ENCODE data around the gene TNNC1. TPM values are rescaled to one million over a fixed set of nuclear protein-coding genes. Genes with fewer than 3 reads are reported as not detected.
A peak's percentile ranks its signal among the peaks of the same experiment; 100 is the strongest.

TNNC1 gene
- total and polyA plus RNA-seq, 8 donors, result 16.7 to 117 (median 33.9) TPM

- Histone ChIP-seq H3K27ac (peak overlapping the region; percentile 8 to 84), H3K4me1 (peaks cover 9 to 67% of the 10 kb centered on the region in 2 donors), H3K36me3 (peaks cover 0 to 16% of the 10 kb centered on the region in 2 donors), H3K4me3 (peak overlapping the region in 1 of 2 donors; percentile 12), H3K9me3 (no peaks in the 10 kb centered on the region), H3K27me3 (peaks cover 0 to 22% of the 10 kb centered on the region in 2 donors)
- TF ChIP-seq CTCF (IDR thresholded peaks at IDR 0.05), result no peak
- ATAC-seq, result peak; percentile 59
- peak in 1 of 4 donors; percentile 85 for DNase-seq
- intact Hi-C loops (cut with DNase I), result no loop called here
These were observed 44.6 kb upstream of the TNNC1 start for GRCh38 chr3:52498137-52499054.

- Histone ChIP-seq H3K36me3 (peaks cover 0 to 23% of the 10 kb centered on the region in 2 donors), H3K27me3 (peaks cover 0 to 22% of the 10 kb centered on the region in 2 donors), H3K9me3 (no peaks in the 10 kb centered on the region), H3K27ac (peak overlapping the region; percentile 39 to 86), H3K4me3 (peak overlapping the region; percentile 6 to 51), H3K4me1 (peaks cover 14 to 91% of the 10 kb centered on the region in 2 donors)
- no peak for TF ChIP-seq CTCF (IDR thresholded peaks at IDR 0.05)
- intact Hi-C loops (cut with DNase I), result no loop called here
- ATAC-seq (peak; percentile 64), DNase-seq (no peak)
These were observed 42.1 kb upstream of the TNNC1 start for GRCh38 chr3:52495777-52496602.

GRCh38 chr3:52494886-52495495, 41.1 kb upstream of the TNNC1 start, which contains the start of gene STAB1:
TSS of gene STAB1 (plus strand) at chr3:52495338. CDS start at chr3:52495414, 76 bp downstream.
- Histone ChIP-seq H3K36me3 (peaks cover 0 to 33% of the 10 kb centered on the region in 2 donors), H3K27ac (peak within 1 kb of the TSS; percentile 39 to 86), H3K9me3 (no peaks in the 10 kb centered on the region), H3K4me3 (peak within 1 kb of the TSS; percentile 6 to 51), H3K27me3 (peaks cover 0 to 22% of the 10 kb centered on the region in 2 donors), H3K4me1 (peaks cover 18 to 95% of the 10 kb centered on the region in 2 donors)
- intact Hi-C loops (cut with DNase I), result no loop called here
- DNase-seq (peak in 1 of 4 donors; percentile 40), ATAC-seq (peak; percentile 36)
- TF ChIP-seq CTCF (IDR thresholded peaks at IDR 0.05), result no peak

GRCh38 chr3:52494445-52494844, 40.6 kb upstream of the TNNC1 start:
- H3K36me3 ChIP-seq, result peaks cover 0 to 38% of the 10 kb centered on the region in 2 donors
- H3K4me3 ChIP-seq, result peak overlapping the region in 1 of 2 donors; percentile 51
- H3K27me3 ChIP-seq, result peaks cover 0 to 22% of the 10 kb centered on the region in 2 donors
- peaks cover 18 to 99% of the 10 kb centered on the region in 2 donors for H3K4me1 ChIP-seq
- peak overlapping the region; percentile 39 to 86 for H3K27ac ChIP-seq
- no peak for TF ChIP-seq CTCF (IDR thresholded peaks at IDR 0.05)
- ATAC-seq (no peak), DNase-seq (no peak)
- intact Hi-C loops (cut with DNase I), result no loop called here
- no peaks in the 10 kb centered on the region for H3K9me3 ChIP-seq

All from left lung (tissue), 10 donors.